NCI-H2227 treated with DMSO at 0.1 percent for 48 hours (cell line): ENCODE measurements around the gene SCG3.

Experiments used
- DNase-seq: peaks from one replicate; lab custom pipeline; 2025; lab: John Stamatoyannopoulos, UW

SCG3 gene

GRCh38 chr15:51758645-51759044 lies 77.3 kb downstream of the SCG3 start:
- DNase-seq, result no peak

GRCh38 chr15:51759557-51760070 lies 78.3 kb downstream of the SCG3 start:
- DNase-seq, result no peak

- no peak for DNase-seq
Measured at GRCh38 chr15:51760805-51761204, 79.5 kb downstream of the SCG3 start.

- DNase-seq, result no peak
Measured at GRCh38 chr15:51765751-51766150, 84.4 kb downstream of the SCG3 start.

GRCh38 chr15:51766341-51766740 lies 85.0 kb downstream of the SCG3 start:
- DNase-seq, result no peak

GRCh38 chr15:51768018-51768417 lies 86.7 kb downstream of the SCG3 start:
- DNase-seq, result no peak
